Transverse colon (tissue), 4 donors: Measurements from ENCODE around the gene PAFAH2. TPM values are rescaled to one million over a fixed set of nuclear protein-coding genes. Genes with fewer than 3 reads are reported as not detected.

Experiments used
- DNase-seq: peaks from one replicate; pipeline ENCODE4 v3.0.0-alpha.2; 2019
- H3K27ac ChIP-seq, 4 donors: fragments of 200-600 bp; sonication (generic); 2 replicates each; pipeline ENCODE4 v1.5.1; 2016 to 2018; ENCODE audit warnings: inconsistent platforms in 4 of 4
- H3K27me3 ChIP-seq: fragments of 200-600 bp; sonication (generic); 2 replicates; pipeline ENCODE4 v1.5.1; 2017; ENCODE audit warnings: inconsistent platforms
- H3K36me3 ChIP-seq, 4 donors: fragments of 200-600 bp; sonication (generic); 2 replicates each; pipeline ENCODE4 v1.5.1; 2017 to 2019; ENCODE audit warnings: inconsistent platforms in 4 of 4
- H3K4me1 ChIP-seq, 4 donors: fragments of 200-600 bp; sonication (generic); 2 replicates each; pipeline ENCODE4 v1.5.1; 2017 to 2020; ENCODE audit warnings: inconsistent platforms in 4 of 4
- H3K4me3 ChIP-seq, 4 donors: fragments of 200-600 bp; sonication (generic); 1 replicate in 1 of 4; 2 replicates in 3 of 4; pipeline versions ENCODE4 v1.5.1 to v1.6.1; 2017 to 2019; ENCODE audit warnings: inconsistent platforms in 4 of 4
- H3K9me3 ChIP-seq, 2 donors: fragments of 200-600 bp; sonication (generic); 2 replicates each; pipeline ENCODE4 v1.5.1; 2017 to 2019; ENCODE audit warnings: inconsistent platforms in 2 of 2
- EP300 ChIP-seq: sonication (generic); formaldehyde crosslinking; IDR thresholded peaks from one replicate; pipeline ENCODE4 v1.6.1; 2017; ENCODE audit warnings: antibody characterized with exemption, low read depth
- POLR2A ChIP-seq: fragments of 450-650 bp; IDR thresholded peaks from one replicate; pipeline ENCODE4 v1.6.1; 2016; ENCODE audit warnings: antibody characterized with exemption, mild to moderate bottlenecking, moderate library complexity
- POLR2AphosphoS5 ChIP-seq, 3 donors: sonication (generic); formaldehyde crosslinking; IDR thresholded peaks; one replicate each; pipeline ENCODE4 v1.6.1; 2016; ENCODE audit warnings: antibody characterized with exemption in 3 of 3
- WGBS, 2 donors: methylation state at CpG; one replicate each; pipeline ENCODE4 v1.1.5; 2018; ENCODE audit warnings: low coverage in 1 of 2; 5-methylcytosine and 5-hydroxymethylcytosine counted together
- in situ Hi-C, 4 donors: fragments of 200-750 bp; cut with MboI; loops; one replicate each; pipeline versions ENCODE4 v1.15.0 to v1.15.1; 2017; ENCODE audit warnings: low sequenced_read_pairs in 3 of 4, low pct_ligation_motif_present in 1 of 4, low pct_unique_long_range_greater_than_20kb in 1 of 4
- intact Hi-C: fragments of 100-400 bp; cut with DNase I; formaldehyde crosslinking; loops from one replicate; pipeline ENCODE4 v1.15.1; 2023; ENCODE audit warnings: low total_unique reads
- total RNA-seq, 4 donors: library from RNA; depleted of rRNA; stranded (reverse); fragments of >200 nt; gene quantifications; one replicate each; pipeline ENCODE4 v1.1.0, GENCODE V29; 2016
- TF ChIP-seq, protein P1 (sequence below), 5 experiments: fragments of 200-600 bp in 3 of 5; fragments of 450-650 bp in 2 of 5; sonication (generic) in 3 of 5; IDR thresholded peaks; 1 replicate in 2 of 5; 2 replicates in 3 of 5; pipeline ENCODE4 v1.5.1; 2016 to 2017; ENCODE audit warnings: antibody characterized with exemption in 5 of 5, inconsistent platforms in 3 of 5, mild to moderate bottlenecking in 2 of 5, moderate library complexity in 1 of 5

PAFAH2 gene
- total RNA-seq, 4 donors from 2014 or later: 23.1 to 60.1 (median 38.8) TPM

DNA sequence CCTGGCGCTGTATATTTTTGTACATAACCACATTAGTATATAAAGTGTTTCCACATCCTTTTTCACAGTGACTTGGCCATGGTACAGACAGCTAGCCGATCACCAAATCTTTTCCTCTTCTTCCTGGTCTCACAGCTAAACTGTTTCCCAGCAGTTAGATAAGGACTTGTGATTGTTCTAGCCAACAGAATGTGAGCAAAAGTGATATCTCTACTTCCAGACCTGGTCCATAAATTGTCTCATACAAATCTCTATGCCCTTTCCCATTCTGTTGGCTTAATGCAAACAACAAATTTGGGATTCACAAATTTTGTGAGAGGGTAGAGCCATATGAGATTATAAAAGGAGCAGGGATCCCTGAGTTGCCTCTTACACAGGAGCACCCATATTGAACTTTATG is 19.5 kb downstream of the PAFAH2 start:
- Histone ChIP-seq H3K27me3 (no peaks in the 10 kb centered on the region), H3K9me3 (no peaks in the 10 kb centered on the region), H3K4me3 (no peak overlapping the region), H3K4me1 (peaks cover 0 to 7% (median 0%) of the 10 kb centered on the region in 4 donors), H3K36me3 (peaks cover 0 to 54% (median 19%) of the 10 kb centered on the region in 4 donors), H3K27ac (no peak overlapping the region)
- in situ Hi-C loops (no loop called here), intact Hi-C loops (no loop called here)
- no peak for TF ChIP-seq EP300
- no peak for TF ChIP-seq POLR2A
- TF ChIP-seq, protein P1, sequence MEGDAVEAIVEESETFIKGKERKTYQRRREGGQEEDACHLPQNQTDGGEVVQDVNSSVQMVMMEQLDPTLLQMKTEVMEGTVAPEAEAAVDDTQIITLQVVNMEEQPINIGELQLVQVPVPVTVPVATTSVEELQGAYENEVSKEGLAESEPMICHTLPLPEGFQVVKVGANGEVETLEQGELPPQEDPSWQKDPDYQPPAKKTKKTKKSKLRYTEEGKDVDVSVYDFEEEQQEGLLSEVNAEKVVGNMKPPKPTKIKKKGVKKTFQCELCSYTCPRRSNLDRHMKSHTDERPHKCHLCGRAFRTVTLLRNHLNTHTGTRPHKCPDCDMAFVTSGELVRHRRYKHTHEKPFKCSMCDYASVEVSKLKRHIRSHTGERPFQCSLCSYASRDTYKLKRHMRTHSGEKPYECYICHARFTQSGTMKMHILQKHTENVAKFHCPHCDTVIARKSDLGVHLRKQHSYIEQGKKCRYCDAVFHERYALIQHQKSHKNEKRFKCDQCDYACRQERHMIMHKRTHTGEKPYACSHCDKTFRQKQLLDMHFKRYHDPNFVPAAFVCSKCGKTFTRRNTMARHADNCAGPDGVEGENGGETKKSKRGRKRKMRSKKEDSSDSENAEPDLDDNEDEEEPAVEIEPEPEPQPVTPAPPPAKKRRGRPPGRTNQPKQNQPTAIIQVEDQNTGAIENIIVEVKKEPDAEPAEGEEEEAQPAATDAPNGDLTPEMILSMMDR (IDR thresholded peaks at IDR 0.05): no peak
- no peak for TF ChIP-seq POLR2AphosphoS5 (IDR thresholded peaks at IDR 0.05)
- 68 to 85% methylated on average over 2 of the region's 2 CpGs for WGBS, 2 donors
- no peak for DNase-seq

DNA sequence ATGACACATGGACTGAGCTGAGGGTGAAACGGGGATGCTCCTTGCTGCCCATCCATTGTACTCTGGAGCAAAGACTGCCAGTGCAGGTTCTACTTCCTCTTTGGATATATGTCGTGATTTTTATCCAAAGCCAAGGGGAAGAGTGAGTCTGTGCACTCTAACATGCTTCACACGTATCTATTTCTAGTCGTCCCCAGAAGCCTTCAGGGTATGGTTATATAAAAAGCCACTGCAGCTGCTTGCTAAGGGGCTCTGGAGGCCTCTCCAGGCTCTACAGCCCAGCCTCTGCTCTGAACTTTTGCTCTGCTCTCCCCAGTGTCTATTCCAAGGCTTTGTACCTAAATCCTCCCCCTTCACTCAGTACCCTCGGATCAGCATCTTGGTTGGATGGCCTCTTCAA is 20.1 kb downstream of the PAFAH2 start:
- intact Hi-C loops: no loop called here
- WGBS, 2 donors: 93 to 100% methylated on average over 1 to 5 of the region's 5 CpGs

DNA sequence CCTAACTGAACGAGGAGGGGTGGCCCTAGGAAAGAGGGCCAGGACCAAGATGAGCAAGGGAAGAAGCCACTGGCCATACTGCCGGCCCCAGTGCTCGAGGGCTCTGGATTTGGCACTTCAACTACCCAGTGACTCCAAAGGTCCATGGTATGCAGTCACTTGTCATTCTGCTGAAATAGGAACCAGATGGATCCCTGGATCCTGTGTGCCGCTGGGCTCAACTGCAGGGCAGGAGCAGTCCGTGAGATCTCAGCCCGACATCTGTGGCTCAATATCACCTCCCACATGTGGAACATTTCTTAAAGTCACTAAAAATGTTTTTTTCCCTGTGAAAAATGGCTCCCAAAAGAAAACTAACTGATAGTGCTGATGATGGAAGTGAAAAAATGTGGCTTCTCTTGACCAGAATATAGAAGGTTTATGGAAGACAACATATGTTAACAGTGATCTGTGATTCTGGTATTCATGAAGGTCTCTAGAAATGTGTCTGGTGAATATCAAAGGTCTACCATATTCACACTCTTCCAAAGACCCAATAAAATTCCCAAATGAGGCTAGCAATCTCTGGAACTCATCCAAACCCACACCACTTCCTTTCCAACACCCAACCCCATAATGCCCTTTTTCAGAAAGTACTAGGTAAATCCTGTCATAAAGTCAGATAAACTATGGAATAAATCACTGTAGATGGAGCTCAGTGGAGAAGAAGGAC is 24.1 kb downstream of the PAFAH2 start:
- H3K27me3 ChIP-seq: no peaks in the 10 kb centered on the region
- intact Hi-C loops (no loop called here), in situ Hi-C loops (no loop called here)
- TF ChIP-seq POLR2AphosphoS5 (IDR thresholded peaks at IDR 0.05) (no peak), EP300 (no peak), POLR2A (no peak)
- TF ChIP-seq, protein P1 (IDR thresholded peaks at IDR 0.05): no peak
- H3K9me3 ChIP-seq: no peaks in the 10 kb centered on the region
- peaks cover 0 to 21% (median 1%) of the 10 kb centered on the region in 4 donors for H3K4me1 ChIP-seq
- H3K4me3 ChIP-seq: no peak overlapping the region
- peaks cover 0 to 36% (median 5%) of the 10 kb centered on the region in 4 donors for H3K36me3 ChIP-seq
- 80 to 100% methylated on average over 2 to 6 of the region's 6 CpGs for WGBS, 2 donors
- no peak overlapping the region for H3K27ac ChIP-seq
- no peak for DNase-seq

More for the DNA sequence above, 20.1 kb downstream of the PAFAH2 start:
- H3K27ac ChIP-seq: no peak overlapping the region
- H3K4me1 ChIP-seq: peaks cover 0 to 7% (median 0%) of the 10 kb centered on the region in 4 donors
- no peaks in the 10 kb centered on the region for H3K27me3 ChIP-seq
- no peak for TF ChIP-seq POLR2AphosphoS5 (IDR thresholded peaks at IDR 0.05)
- no peak for TF ChIP-seq EP300
- TF ChIP-seq, protein P1 (IDR thresholded peaks at IDR 0.05): no peak
- no peak for TF ChIP-seq POLR2A
- no peak for DNase-seq
- no peak overlapping the region for H3K4me3 ChIP-seq
- peaks cover 0 to 49% (median 17%) of the 10 kb centered on the region in 4 donors for H3K36me3 ChIP-seq
- in situ Hi-C loops: no loop called here
- H3K9me3 ChIP-seq: no peaks in the 10 kb centered on the region

DNA sequence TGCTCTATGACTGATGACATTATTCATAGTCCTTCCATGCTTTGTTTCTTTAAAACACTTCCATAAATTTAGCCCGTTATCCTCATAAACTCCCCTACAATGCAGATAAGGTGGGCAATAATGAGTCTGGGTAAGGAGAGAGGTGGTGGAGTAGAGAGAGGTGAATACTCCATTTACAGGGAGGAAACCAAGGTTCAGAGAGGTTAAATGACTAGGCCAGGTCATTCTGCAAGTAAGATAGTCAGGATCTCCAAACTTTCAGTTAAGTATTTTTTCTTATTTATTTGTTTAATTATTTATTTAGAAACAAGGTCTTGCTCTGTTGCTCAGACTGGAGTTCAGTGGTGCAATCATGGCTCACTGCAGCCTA is 26.1 kb downstream of the PAFAH2 start:
- TF ChIP-seq POLR2A (no peak), EP300 (no peak), POLR2AphosphoS5 (IDR thresholded peaks at IDR 0.05) (no peak)
- TF ChIP-seq, protein P1 (IDR thresholded peaks at IDR 0.05): no peak
- Histone ChIP-seq H3K4me3 (no peak overlapping the region), H3K4me1 (peaks cover 0 to 21% (median 1%) of the 10 kb centered on the region in 4 donors), H3K36me3 (peaks cover 0 to 36% (median 5%) of the 10 kb centered on the region in 4 donors), H3K9me3 (no peaks in the 10 kb centered on the region), H3K27me3 (no peaks in the 10 kb centered on the region), H3K27ac (peak overlapping the region in 1 of 4 donors; percentile 29)
- WGBS, 2 donors: 11 to 55% methylated on average over 1 of the region's 1 CpG
- intact Hi-C loops: no loop called here
- no peak for DNase-seq
- in situ Hi-C loops: no loop called here
